Common myeloid progenitor, CD34-positive (primary cell): ENCODE data around the gene ADGRD1.
A peak's percentile ranks its signal among the peaks of the same experiment; 100 is the strongest.

Source experiments
- CTCF ChIA-PET: fragments of 350-600 bp; sonication (Branson Sonifier 250); formaldehyde crosslinking; loops from one replicate; lab custom pipeline; 2021; ENCODE audit warnings: antibody characterized with exemption; lab: Charles Lee
- POLR2A ChIA-PET: fragments of 350-600 bp; sonication (Branson Sonifier 250); formaldehyde crosslinking; loops from one replicate; lab custom pipeline; 2021; ENCODE audit warnings: antibody characterized with exemption; lab: Charles Lee
- DNase-seq, 3 donors: peaks; one replicate each; pipeline versions ENCODE4 v3.0.0 to v3.0.0-alpha.2; 2013
- H3K27ac ChIP-seq, 2 experiments: 1 replicate in 1 of 2; 2 replicates in 1 of 2; pipeline ENCODE4 v1.7.0; 2013; ENCODE audit warnings: inconsistent platforms in 2 of 2, low read length in 2 of 2, mild to moderate bottlenecking in 2 of 2, low read depth in 1 of 2, moderate library complexity in 1 of 2; ENCODE audit not compliant: severe bottlenecking in 2 of 2, insufficient read depth in 1 of 2, poor library complexity in 1 of 2
- H3K27me3 ChIP-seq, 5 experiments: replicated peaks in 2 of 5; 1 replicate in 3 of 5; 2 replicates in 2 of 5; pipeline versions ENCODE4 v1.6.1 to v1.7.0; 2013; ENCODE audit warnings: low read length in 4 of 5, mild to moderate bottlenecking in 2 of 5, moderate library complexity in 2 of 5, inconsistent platforms in 1 of 5; ENCODE audit not compliant: insufficient read depth in 5 of 5, control insufficient read depth in 4 of 5
- H3K36me3 ChIP-seq, 4 experiments: 1 replicate in 2 of 4; 2 replicates in 2 of 4; pipeline versions ENCODE4 v1.6.1 to v1.7.0; 2013; ENCODE audit warnings: low read length in 3 of 4, control low read depth in 1 of 4, mild to moderate bottlenecking in 1 of 4; ENCODE audit not compliant: control insufficient read depth in 4 of 4, insufficient read depth in 4 of 4
- H3K4me1 ChIP-seq, 4 experiments: 1 replicate in 3 of 4; 2 replicates in 1 of 4; pipeline versions ENCODE4 v1.6.1 to v1.7.1; 2013; ENCODE audit warnings: low read length in 3 of 4, mild to moderate bottlenecking in 3 of 4, control low read depth in 1 of 4, inconsistent platforms in 1 of 4, moderate library complexity in 1 of 4; ENCODE audit not compliant: control insufficient read depth in 4 of 4, insufficient read depth in 4 of 4; ENCODE audit errors: control extremely low read depth in 1 of 4
- H3K4me3 ChIP-seq, 7 experiments: 1 replicate in 4 of 7; 2 replicates in 3 of 7; pipeline versions ENCODE4 v1.5.1 to v1.7.0; 2013; ENCODE audit warnings: mild to moderate bottlenecking in 7 of 7, low read length in 6 of 7, moderate library complexity in 6 of 7, inconsistent platforms in 2 of 7, low read depth in 2 of 7, control low read depth in 1 of 7; ENCODE audit not compliant: insufficient read depth in 4 of 7, control insufficient read depth in 1 of 7; ENCODE audit errors: extremely low read depth in 1 of 7
- H3K9me3 ChIP-seq, 5 experiments: 1 replicate in 4 of 5; 2 replicates in 1 of 5; pipeline versions ENCODE4 v1.6.1 to v1.7.1; 2013; ENCODE audit warnings: low read length in 4 of 5, mild to moderate bottlenecking in 2 of 5, inconsistent platforms in 1 of 5, low read depth in 1 of 5, moderate library complexity in 1 of 5; ENCODE audit not compliant: control insufficient read depth in 4 of 5, insufficient read depth in 2 of 5; ENCODE audit errors: control extremely low read depth in 1 of 5
- WGBS: methylation state at CpG from one replicate; pipeline ENCODE4 v1.1.5; 2013; ENCODE audit not compliant: insufficient coverage; 5-methylcytosine and 5-hydroxymethylcytosine counted together

The ADGRD1 gene

GRCh38 chr12:131159660-131160059 is 206.0 kb downstream of the ADGRD1 start:
- no peaks in the 10 kb centered on the region for H3K36me3 ChIP-seq
- 89% methylated on average over 3 of the region's 3 CpGs for WGBS
- ChIA-PET POLR2A (no interaction called here), CTCF (interaction anchor here (1.0 kb wide), 1 partner anchor 18 kb away, joined by 3 read pairs; no protein-coding TSS in a partner anchor)
- no peaks in the 10 kb centered on the region for H3K27me3 ChIP-seq
- no peaks in the 10 kb centered on the region for H3K9me3 ChIP-seq
- DNase-seq, result no peak
- peaks cover 0 to 9% (median 4%) of the 10 kb centered on the region in 4 experiments for H3K4me1 ChIP-seq
- no peak overlapping the region for H3K4me3 ChIP-seq
- no peak overlapping the region for H3K27ac ChIP-seq

GRCh38 chr12:131162113-131162512 is 208.4 kb downstream of the ADGRD1 start:
- Histone ChIP-seq H3K27me3 (no peaks in the 10 kb centered on the region), H3K27ac (no peak overlapping the region), H3K9me3 (no peaks in the 10 kb centered on the region), H3K36me3 (no peaks in the 10 kb centered on the region), H3K4me3 (no peak overlapping the region), H3K4me1 (peaks cover 0 to 9% (median 4%) of the 10 kb centered on the region in 4 experiments)
- ChIA-PET CTCF (no interaction called here), POLR2A (no interaction called here)
- 90% methylated on average over 2 of the region's 3 CpGs for WGBS
- DNase-seq, result no peak

- Histone ChIP-seq H3K27me3 (no peaks in the 10 kb centered on the region), H3K9me3 (no peaks in the 10 kb centered on the region), H3K36me3 (no peaks in the 10 kb centered on the region), H3K4me1 (peaks cover 0 to 17% (median 4%) of the 10 kb centered on the region in 4 experiments), H3K4me3 (no peak overlapping the region), H3K27ac (no peak overlapping the region)
- DNase-seq, result no peak
- 82% methylated on average over 32 of the region's 46 CpGs for WGBS
- CTCF ChIA-PET, result interaction anchor here (1.1 kb wide), 1 partner anchor 10 kb away, joined by 3 read pairs; no protein-coding TSS in a partner anchor
- POLR2A ChIA-PET, result no interaction called here
Measured at GRCh38 chr12:131163189-131163738, 209.6 kb downstream of the ADGRD1 start.

GRCh38 chr12:131164096-131164872 is 210.6 kb downstream of the ADGRD1 start:
- Histone ChIP-seq H3K4me3 (no peak overlapping the region), H3K9me3 (no peaks in the 10 kb centered on the region), H3K27me3 (no peaks in the 10 kb centered on the region), H3K4me1 (peaks cover 0 to 10% (median 1%) of the 10 kb centered on the region in 4 experiments), H3K36me3 (no peaks in the 10 kb centered on the region), H3K27ac (no peak overlapping the region)
- DNase-seq, result no peak
- CTCF ChIA-PET, result interaction anchor here (1.1 kb wide), 1 partner anchor 11 kb away, joined by 3 read pairs; no protein-coding TSS in a partner anchor
- 98% methylated on average over 15 of the region's 34 CpGs for WGBS
- POLR2A ChIA-PET, result no interaction called here

- DNase-seq, result no peak
- 89% methylated on average over 1 of the region's 1 CpG for WGBS
- POLR2A ChIA-PET, result no interaction called here
- CTCF ChIA-PET, result interaction anchor here (1.1 kb wide), 1 partner anchor 16 kb away, joined by 3 read pairs; no protein-coding TSS in a partner anchor
- Histone ChIP-seq H3K4me1 (peaks cover 0 to 10% (median 1%) of the 10 kb centered on the region in 4 experiments), H3K4me3 (no peak overlapping the region), H3K27me3 (no peaks in the 10 kb centered on the region), H3K27ac (no peak overlapping the region), H3K36me3 (no peaks in the 10 kb centered on the region), H3K9me3 (no peaks in the 10 kb centered on the region)
Measured at GRCh38 chr12:131166717-131167116, 213.0 kb downstream of the ADGRD1 start.

GRCh38 chr12:131167334-131167733 is 213.6 kb downstream of the ADGRD1 start:
- Histone ChIP-seq H3K27me3 (no peaks in the 10 kb centered on the region), H3K9me3 (no peaks in the 10 kb centered on the region), H3K4me3 (no peak overlapping the region), H3K4me1 (peaks cover 0 to 10% (median 1%) of the 10 kb centered on the region in 4 experiments), H3K36me3 (no peaks in the 10 kb centered on the region), H3K27ac (no peak overlapping the region)
- POLR2A ChIA-PET, result no interaction called here
- CTCF ChIA-PET, result interaction anchor here (1.1 kb wide), 1 partner anchor 16 kb away, joined by 3 read pairs; no protein-coding TSS in a partner anchor
- peak; percentile 4 to 38 (median 37) for DNase-seq
- WGBS, result 43% methylated on average over 5 of the region's 5 CpGs

GRCh38 chr12:131171029-131171428 is 217.3 kb downstream of the ADGRD1 start:
- WGBS, result no CpG with 5 or more reads among the region's 4 CpGs
- DNase-seq, result no peak
- ChIA-PET CTCF (interaction anchor here (0.7 kb wide), 1 partner anchor 39 kb away, joined by 3 read pairs; no protein-coding TSS in a partner anchor), POLR2A (no interaction called here)
- H3K9me3 ChIP-seq, result peaks cover 0 to 17% (median 4%) of the 10 kb centered on the region in 5 experiments
- H3K4me3 ChIP-seq, result no peak overlapping the region
- no peak overlapping the region for H3K27ac ChIP-seq
- peaks cover 0 to 10% (median 1%) of the 10 kb centered on the region in 4 experiments for H3K4me1 ChIP-seq
- no peaks in the 10 kb centered on the region for H3K27me3 ChIP-seq
- no peaks in the 10 kb centered on the region for H3K36me3 ChIP-seq
